ENCODE measurements around the gene OR52E1.
"Not testable (repeated sequence)": the region's sequence is repeated elsewhere in the genome, so short reads cannot be mapped to it uniquely, and the experiment has no call there.

The OR52E1 gene

GRCh38 chr11:5069272-5069671 lies at the start of gene OR52E1:
TSS of gene OR52E1 (plus strand) at chr11:5069572.
- DNase-seq (ENCODE audit: low spot score), result no peak

- DNase-seq (ENCODE audit: low spot score), result no peak
Measured at GRCh38 chr11:5021996-5022395, 47.4 kb upstream of the OR52E1 start.

GRCh38 chr11:5036669-5037068 lies 32.7 kb upstream of the OR52E1 start:
- no peak for DNase-seq (ENCODE audit: low spot score)

GRCh38 chr11:5037926-5038325 lies 31.4 kb upstream of the OR52E1 start:
- no peak for DNase-seq (ENCODE audit: low spot score)

GRCh38 chr11:5038341-5038740 lies 31.0 kb upstream of the OR52E1 start:
- no peak for DNase-seq (ENCODE audit: low spot score)

- no peak for DNase-seq (ENCODE audit: low spot score)
Measured at GRCh38 chr11:5040876-5041275, 28.5 kb upstream of the OR52E1 start.

GRCh38 chr11:5042091-5042490 lies 27.3 kb upstream of the OR52E1 start:
- no peak for DNase-seq (ENCODE audit: low spot score)

GRCh38 chr11:5043380-5043779 lies 26.0 kb upstream of the OR52E1 start:
- no peak for DNase-seq (ENCODE audit: low spot score)

- DNase-seq (ENCODE audit: low spot score), result no peak
Measured at GRCh38 chr11:5046226-5046625, 23.1 kb upstream of the OR52E1 start, which contains the start of gene OR52J3. TSS of gene OR52J3 (plus strand) at chr11:5046526. CDS start at chr11:5046526, 0 bp downstream.

- no peak for DNase-seq (ENCODE audit: low spot score)
Measured at GRCh38 chr11:5046754-5047330, 22.5 kb upstream of the OR52E1 start.

GRCh38 chr11:5058679-5059078 lies 10.7 kb upstream of the OR52E1 start:
- not testable (repeated sequence) for DNase-seq (ENCODE audit: low spot score)

GRCh38 chr11:5059391-5059790 lies 10.0 kb upstream of the OR52E1 start, which contains the start of gene OR52E2:
TSS of gene OR52E2 (minus strand) at chr11:5059627. CDS start at chr11:5059627, 0 bp downstream.
- DNase-seq (ENCODE audit: low spot score), result no peak

GRCh38 chr11:5065027-5065426 lies 4.3 kb upstream of the OR52E1 start:
- DNase-seq (ENCODE audit: low spot score), result no peak

- no peak for DNase-seq (ENCODE audit: low spot score)
Measured at GRCh38 chr11:5071799-5072198, 2.4 kb downstream of the OR52E1 start.

GRCh38 chr11:5081405-5081804 lies 12.0 kb downstream of the OR52E1 start:
- DNase-seq (ENCODE audit: low spot score), result no peak

- DNase-seq (ENCODE audit: low spot score), result no peak
Measured at GRCh38 chr11:5083602-5084001, 14.2 kb downstream of the OR52E1 start.

- DNase-seq (ENCODE audit: low spot score), result no peak
Measured at GRCh38 chr11:5088556-5088955, 19.2 kb downstream of the OR52E1 start.

- DNase-seq (ENCODE audit: low spot score), result no peak
Measured at GRCh38 chr11:5090668-5091067, 21.3 kb downstream of the OR52E1 start.

GRCh38 chr11:5092821-5093585 lies 23.6 kb downstream of the OR52E1 start:
- DNase-seq (ENCODE audit: low spot score), result no peak

GRCh38 chr11:5096011-5096410 lies 26.6 kb downstream of the OR52E1 start:
- no peak for DNase-seq (ENCODE audit: low spot score)

- no peak for DNase-seq (ENCODE audit: low spot score)
Measured at GRCh38 chr11:5102246-5102645, 32.9 kb downstream of the OR52E1 start.

- no peak for DNase-seq (ENCODE audit: low spot score)
Measured at GRCh38 chr11:5103066-5103465, 33.7 kb downstream of the OR52E1 start.

- DNase-seq (ENCODE audit: low spot score), result no peak
Measured at GRCh38 chr11:5107285-5107684, 37.9 kb downstream of the OR52E1 start.

- no peak for DNase-seq (ENCODE audit: low spot score)
Measured at GRCh38 chr11:5115339-5115738, 46.0 kb downstream of the OR52E1 start.

All from NAMALWA (cell line).